Measurements from ENCODE around the gene TOR1B.
"Not testable (repeated sequence)": the region's sequence is repeated elsewhere in the genome, so short reads cannot be mapped to it uniquely, and the experiment has no call there.

GRCh38 chr9:129776096-129776495 is 26.9 kb upstream of the TOR1B start:
- not testable (repeated sequence) for TF ChIP-seq POLR2A (IDR thresholded peaks at IDR 0.05)
- TF ChIP-seq, protein P1, sequence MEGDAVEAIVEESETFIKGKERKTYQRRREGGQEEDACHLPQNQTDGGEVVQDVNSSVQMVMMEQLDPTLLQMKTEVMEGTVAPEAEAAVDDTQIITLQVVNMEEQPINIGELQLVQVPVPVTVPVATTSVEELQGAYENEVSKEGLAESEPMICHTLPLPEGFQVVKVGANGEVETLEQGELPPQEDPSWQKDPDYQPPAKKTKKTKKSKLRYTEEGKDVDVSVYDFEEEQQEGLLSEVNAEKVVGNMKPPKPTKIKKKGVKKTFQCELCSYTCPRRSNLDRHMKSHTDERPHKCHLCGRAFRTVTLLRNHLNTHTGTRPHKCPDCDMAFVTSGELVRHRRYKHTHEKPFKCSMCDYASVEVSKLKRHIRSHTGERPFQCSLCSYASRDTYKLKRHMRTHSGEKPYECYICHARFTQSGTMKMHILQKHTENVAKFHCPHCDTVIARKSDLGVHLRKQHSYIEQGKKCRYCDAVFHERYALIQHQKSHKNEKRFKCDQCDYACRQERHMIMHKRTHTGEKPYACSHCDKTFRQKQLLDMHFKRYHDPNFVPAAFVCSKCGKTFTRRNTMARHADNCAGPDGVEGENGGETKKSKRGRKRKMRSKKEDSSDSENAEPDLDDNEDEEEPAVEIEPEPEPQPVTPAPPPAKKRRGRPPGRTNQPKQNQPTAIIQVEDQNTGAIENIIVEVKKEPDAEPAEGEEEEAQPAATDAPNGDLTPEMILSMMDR (IDR thresholded peaks at IDR 0.05): not testable (repeated sequence)

Data from vagina (tissue), 2 donors.